GM12878 (cell line): ENCODE measurements around the gene SURF2. TPM values are rescaled to one million over a fixed set of nuclear protein-coding genes. Genes with fewer than 3 reads are reported as not detected.

Experiments
- ATF3 ChIP-seq: IDR thresholded peaks from 2 replicates; pipeline ENCODE4 v1.6.1; 2011; ENCODE audit warnings: low read depth, mild to moderate bottlenecking, low read length, moderate library complexity, borderline replicate concordance; ENCODE audit errors: extremely low read depth
- CHD2 ChIP-seq: IDR thresholded peaks from 2 replicates; pipeline ENCODE4 v1.6.1; 2011; ENCODE audit warnings: low read depth, low read length, improper control_type of control experiment, borderline replicate concordance
- ELK1 ChIP-seq: IDR thresholded peaks from 2 replicates; pipeline ENCODE4 v1.6.1; 2012; ENCODE audit warnings: low read depth, low read length, improper control_type of control experiment
- ESRRA ChIP-seq: IDR thresholded peaks from 2 replicates; pipeline ENCODE4 v1.6.1; 2012; ENCODE audit warnings: mild to moderate bottlenecking, low read length, improper control_type of control experiment
- FOXM1 ChIP-seq: IDR thresholded peaks from 2 replicates; pipeline ENCODE4 v1.6.1; 2012; ENCODE audit warnings: low read depth, mild to moderate bottlenecking, inconsistent platforms, low read length, moderate library complexity
- JUNB ChIP-seq: IDR thresholded peaks from 2 replicates; pipeline ENCODE4 v1.6.1; 2016; ENCODE audit warnings: antibody characterized with exemption, mild to moderate bottlenecking
- KAT2A ChIP-seq: conservative IDR thresholded peaks from 2 replicates; pipeline ENCODE4 v1.6.1; 2011; ENCODE audit warnings: low read depth, low read length; ENCODE audit not compliant: control insufficient read depth
- SREBF1 ChIP-seq: IDR thresholded peaks from 2 replicates; pipeline ENCODE4 v1.6.1; 2012; ENCODE audit warnings: mild to moderate bottlenecking, low read length
- polyA plus RNA-seq, 11 experiments: library from polyadenylated mRNA; depleted of rRNA in 4 of 11; unstranded in 6 of 11; stranded (reverse) in 5 of 11; fragments of >200 nt; fragmentation: Nextera tagmentation in 4 of 11; fragmentation: Illumina TruSeq in 1 of 11; extraction: Ambion mirVana in 4 of 11; extraction: Trizol in 1 of 11; gene quantifications; 1 replicate in 1 of 11; 2 replicates in 10 of 11; pipeline versions ENCODE4 v1.2.1 to v1.2.3, GENCODE V29; 2011 to 2016; ENCODE audit warnings: inconsistent platforms in 2 of 11, missing spikeins in 2 of 11, low read depth in 1 of 11
- total RNA-seq, 4 experiments: library from RNA; depleted of rRNA in 3 of 4; stranded (reverse); fragments of >200 nt in 3 of 4; fragmentation: Illumina TruSeq in 1 of 4; extraction: Trizol in 1 of 4; gene quantifications; 2 replicates each; pipeline versions ENCODE4 v1.2.1 to v1.2.3, GENCODE V29; 2013 to 2021
- TF ChIP-seq, protein P1 (sequence below): fragments of 450-650 bp; IDR thresholded peaks from 2 replicates; pipeline ENCODE4 v1.6.1; 2017; ENCODE audit warnings: mild to moderate bottlenecking, moderate library complexity

The SURF2 gene
- total and polyA plus RNA-seq, 10 of the 15 experiments (the other 5 are each of a cell fraction or from before 2014, with no cell fraction given), result 4.0 to 41.7 (median 20.8) TPM

GRCh38 chr9:133404454-133405002 lies 48.2 kb downstream of the SURF2 start (continued):
- TF ChIP-seq ATF3 (no peak), SREBF1 (no peak), CHD2 (no peak), KAT2A (no peak), ELK1 (no peak), FOXM1 (no peak), JUNB (no peak), ESRRA (no peak)
- TF ChIP-seq, protein P1, sequence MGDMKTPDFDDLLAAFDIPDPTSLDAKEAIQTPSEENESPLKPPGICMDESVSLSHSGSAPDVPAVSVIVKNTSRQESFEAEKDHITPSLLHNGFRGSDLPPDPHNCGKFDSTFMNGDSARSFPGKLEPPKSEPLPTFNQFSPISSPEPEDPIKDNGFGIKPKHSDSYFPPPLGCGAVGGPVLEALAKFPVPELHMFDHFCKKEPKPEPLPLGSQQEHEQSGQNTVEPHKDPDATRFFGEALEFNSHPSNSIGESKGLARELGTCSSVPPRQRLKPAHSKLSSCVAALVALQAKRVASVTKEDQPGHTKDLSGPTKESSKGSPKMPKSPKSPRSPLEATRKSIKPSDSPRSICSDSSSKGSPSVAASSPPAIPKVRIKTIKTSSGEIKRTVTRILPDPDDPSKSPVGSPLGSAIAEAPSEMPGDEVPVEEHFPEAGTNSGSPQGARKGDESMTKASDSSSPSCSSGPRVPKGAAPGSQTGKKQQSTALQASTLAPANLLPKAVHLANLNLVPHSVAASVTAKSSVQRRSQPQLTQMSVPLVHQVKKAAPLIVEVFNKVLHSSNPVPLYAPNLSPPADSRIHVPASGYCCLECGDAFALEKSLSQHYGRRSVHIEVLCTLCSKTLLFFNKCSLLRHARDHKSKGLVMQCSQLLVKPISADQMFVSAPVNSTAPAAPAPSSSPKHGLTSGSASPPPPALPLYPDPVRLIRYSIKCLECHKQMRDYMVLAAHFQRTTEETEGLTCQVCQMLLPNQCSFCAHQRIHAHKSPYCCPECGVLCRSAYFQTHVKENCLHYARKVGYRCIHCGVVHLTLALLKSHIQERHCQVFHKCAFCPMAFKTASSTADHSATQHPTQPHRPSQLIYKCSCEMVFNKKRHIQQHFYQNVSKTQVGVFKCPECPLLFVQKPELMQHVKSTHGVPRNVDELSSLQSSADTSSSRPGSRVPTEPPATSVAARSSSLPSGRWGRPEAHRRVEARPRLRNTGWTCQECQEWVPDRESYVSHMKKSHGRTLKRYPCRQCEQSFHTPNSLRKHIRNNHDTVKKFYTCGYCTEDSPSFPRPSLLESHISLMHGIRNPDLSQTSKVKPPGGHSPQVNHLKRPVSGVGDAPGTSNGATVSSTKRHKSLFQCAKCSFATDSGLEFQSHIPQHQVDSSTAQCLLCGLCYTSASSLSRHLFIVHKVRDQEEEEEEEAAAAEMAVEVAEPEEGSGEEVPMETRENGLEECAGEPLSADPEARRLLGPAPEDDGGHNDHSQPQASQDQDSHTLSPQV, result no peak
- TF ChIP-seq, all 136 proteins: peak for 2
